Endothelial cell of umbilical vein (primary cell): ENCODE data around the gene NPHS1. TPM values are rescaled to one million over a fixed set of nuclear protein-coding genes. Genes with fewer than 3 reads are reported as not detected.

Source experiments
- BruUV-seq: library from RNA; stranded (reverse); fragments of 400-500 nt; replicated peaks from 2 replicates; lab custom pipeline; 2021; lab: Mats Ljungman, UMichigan
- CTCF ChIA-PET: fragments of 300-600, 350-600 bp; sonication (Branson Sonifier 250); formaldehyde crosslinking; loops from one replicate; lab custom pipeline; 2021; ENCODE audit warnings: antibody characterized with exemption, inconsistent platforms; lab: Charles Lee
- POLR2A ChIA-PET: fragments of 300-600, 350-600 bp; sonication (Branson Sonifier 250); formaldehyde crosslinking; loops from one replicate; lab custom pipeline; 2021; ENCODE audit warnings: antibody characterized with exemption, inconsistent platforms; lab: Charles Lee
- DNase-seq: peaks from one replicate; pipeline ENCODE4 v3.0.0-alpha.2; 2011; ENCODE audit warnings: low read depth, low spot score
- FAIRE-seq: peaks from 2 replicates; lab custom pipeline; 2011; peaks lifted over from hg19 to GRCh38; lab: Jason Lieb, UNC
- H2AFZ ChIP-seq: 2 replicates; pipeline ENCODE4 v1.6.0; 2012; ENCODE audit warnings: low read depth, low read length, control low read depth, inconsistent platforms
- H3K27ac ChIP-seq: 2 replicates; pipeline ENCODE4 v1.5.1; 2011; ENCODE audit warnings: low read depth, mild to moderate bottlenecking, control low read depth, low read length, moderate library complexity; ENCODE audit not compliant: insufficient read depth
- H3K27me3 ChIP-seq, 2 experiments: 2 replicates each; pipeline versions ENCODE4 v1.6.0 to v1.6.1; 2011; ENCODE audit warnings: low read length in 2 of 2, mixed read lengths in 1 of 2; ENCODE audit not compliant: control insufficient read depth in 2 of 2, insufficient read depth in 2 of 2
- H3K36me3 ChIP-seq, 2 experiments: 2 replicates in 1 of 2; 3 replicates in 1 of 2; pipeline ENCODE4 v1.5.1; 2011; ENCODE audit warnings: low read length in 2 of 2, mild to moderate bottlenecking in 1 of 2, moderate library complexity in 1 of 2; ENCODE audit not compliant: control insufficient read depth in 2 of 2, insufficient read depth in 2 of 2; ENCODE audit errors: extremely low read depth in 1 of 2
- H3K4me1 ChIP-seq: 3 replicates; pipeline ENCODE4 v1.5.1; 2011; ENCODE audit warnings: mild to moderate bottlenecking, low read length; ENCODE audit not compliant: control insufficient read depth, insufficient read depth; ENCODE audit errors: extremely low read depth
- H3K4me2 ChIP-seq: 2 replicates; pipeline ENCODE4 v1.6.1; 2011; ENCODE audit warnings: low read length, control low read depth, mixed read lengths; ENCODE audit not compliant: insufficient read depth
- H3K4me3 ChIP-seq, 3 experiments: fragments of 200-600 bp in 1 of 3; sonication (generic), shearing (Covaris generic) in 1 of 3; replicated peaks in 1 of 3; 2 replicates each; pipeline ENCODE4 v1.5.1; 2011 to 2016; ENCODE audit warnings: control low read depth in 3 of 3, low read length in 3 of 3, mild to moderate bottlenecking in 2 of 3, inconsistent platforms in 1 of 3, low read depth in 1 of 3, moderate library complexity in 1 of 3; ENCODE audit not compliant: insufficient read depth in 1 of 3
- H3K79me2 ChIP-seq: 2 replicates; pipeline ENCODE4 v1.6.0; 2012; ENCODE audit warnings: low read length, inconsistent platforms; ENCODE audit not compliant: control insufficient read depth, insufficient read depth
- H3K9ac ChIP-seq: replicated peaks from 2 replicates; pipeline ENCODE3; 2011; ENCODE audit warnings: low read length, control low read depth; ENCODE audit not compliant: insufficient read depth; ENCODE audit errors: extremely low read depth
- H3K9me1 ChIP-seq: replicated peaks from 3 replicates; pipeline ENCODE4 v1.6.0; 2011; ENCODE audit warnings: mild to moderate bottlenecking, low read length; ENCODE audit not compliant: control insufficient read depth, insufficient read depth; ENCODE audit errors: extremely low read depth
- H3K9me3 ChIP-seq: replicated peaks from 2 replicates; pipeline ENCODE4 v1.5.1; 2012; ENCODE audit warnings: low read length, inconsistent platforms; ENCODE audit not compliant: control insufficient read depth, insufficient read depth
- H4K20me1 ChIP-seq: replicated peaks from 2 replicates; pipeline ENCODE3; 2011; ENCODE audit warnings: mild to moderate bottlenecking, low read length; ENCODE audit not compliant: control insufficient read depth, insufficient read depth; ENCODE audit errors: extremely low read depth
- CTCF ChIP-seq, 2 donors: IDR thresholded peaks; 1 replicate in 1 of 2; 2 replicates in 1 of 2; pipeline ENCODE4 v1.5.1; 2011; ENCODE audit warnings: low read length in 2 of 2, mild to moderate bottlenecking in 2 of 2, moderate library complexity in 2 of 2, control low read depth in 1 of 2, inconsistent platforms in 1 of 2, low read depth in 1 of 2; ENCODE audit not compliant: insufficient read depth in 1 of 2; ENCODE audit errors: extremely low read depth in 1 of 2
- EZH2 ChIP-seq: IDR thresholded peaks from 2 replicates; pipeline ENCODE4 v1.6.1; 2012; ENCODE audit warnings: borderline replicate concordance, low read depth, mild to moderate bottlenecking, moderate library complexity, low read length, inconsistent platforms; ENCODE audit not compliant: severe bottlenecking
- FOS ChIP-seq: IDR thresholded peaks from 2 replicates; pipeline ENCODE4 v1.6.1; 2011; ENCODE audit warnings: mild to moderate bottlenecking, low read length, moderate library complexity, borderline replicate concordance; ENCODE audit not compliant: insufficient read depth
- GATA2 ChIP-seq: IDR thresholded peaks from 2 replicates; pipeline ENCODE4 v1.7.0; 2011; ENCODE audit warnings: low read depth, mild to moderate bottlenecking, moderate library complexity, mixed read lengths, low read length; ENCODE audit not compliant: insufficient read length, insufficient read depth
- JUN ChIP-seq: IDR thresholded peaks from 2 replicates; pipeline ENCODE4 v1.6.1; 2011; ENCODE audit warnings: borderline replicate concordance, low read depth; ENCODE audit not compliant: insufficient read length, insufficient read depth
- MAX ChIP-seq: IDR thresholded peaks from 2 replicates; pipeline ENCODE4 v1.6.1; 2011; ENCODE audit not compliant: insufficient read depth, insufficient read length
- MYC ChIP-seq: IDR thresholded peaks from one replicate; pipeline ENCODE4 v1.6.1; 2011; ENCODE audit warnings: mild to moderate bottlenecking, low read depth, low read length
- POLR2A ChIP-seq: IDR thresholded peaks from 2 replicates; pipeline ENCODE4 v1.6.1; 2012; ENCODE audit warnings: low read depth, mild to moderate bottlenecking, control low read depth, low read length
- POLR2AphosphoS5 ChIP-seq: IDR thresholded peaks from 2 replicates; pipeline ENCODE4 v1.6.1; 2012; ENCODE audit warnings: low read depth, mild to moderate bottlenecking, control low read depth, low read length, moderate library complexity; ENCODE audit not compliant: insufficient read depth
- dilution Hi-C: fragments of 300-500 bp; cut with MboI; formaldehyde crosslinking; loops from one replicate; pipeline ENCODE4 v1.15.0; 2019; ENCODE audit warnings: low sequenced_read_pairs; ENCODE audit not compliant: extremely low pct_ligation_motif_present
- intact Hi-C: fragments of 100-400 bp; cut with micrococcal nuclease; formaldehyde crosslinking; loops from one replicate; pipeline ENCODE4 v1.10.0; 2022
- polyA plus RNA-seq, 4 experiments: library from polyadenylated mRNA; depleted of rRNA in 3 of 4; stranded (reverse) in 3 of 4; unstranded in 1 of 4; fragments of >200 nt; gene quantifications; 2 replicates each; pipeline versions ENCODE4 v1.2.1 to v1.2.3, GENCODE V29; 2011 to 2012; ENCODE audit warnings: missing spikeins in 1 of 4
- total RNA-seq: library from RNA; stranded (reverse); gene quantifications from 2 replicates; pipeline ENCODE4 v1.2.3, GENCODE V29; 2021

The NPHS1 gene
- total and polyA plus RNA-seq, 2 donors (not counting 3 experiments of a cell fraction or from before 2014, with no cell fraction given): not detected

- no peaks in the 10 kb centered on the region for H3K9me1 ChIP-seq
- no peak overlapping the region for H2AFZ ChIP-seq
- dilution Hi-C loops: no loop called here
- no peak for FAIRE-seq
- BruUV-seq: no TSS peak
- no peaks in the 10 kb centered on the region for H4K20me1 ChIP-seq
- DNase-seq: no peak
- H3K4me3 ChIP-seq: no peak overlapping the region
- peaks cover 20 to 30% of the 10 kb centered on the region in 2 experiments for H3K27me3 ChIP-seq
- CTCF ChIA-PET: no interaction called here
- no peaks in the 10 kb centered on the region for H3K4me1 ChIP-seq
- TF ChIP-seq JUN (no peak), MYC (no peak), CTCF (IDR thresholded peaks at IDR 0.05; ENCODE audit: extremely low read depth in 1 of 2, insufficient read depth in 1 of 2, low read depth in 1 of 2, low read length in 2 of 2) (no peak), POLR2AphosphoS5 (no peak), FOS (no peak), EZH2 (no peak), POLR2A (no peak), GATA2 (no peak), MAX (no peak)
- H3K9ac ChIP-seq: no peak overlapping the region
- no peaks in the 10 kb centered on the region for H3K79me2 ChIP-seq
- POLR2A ChIA-PET: no interaction called here
- no peaks in the 10 kb centered on the region for H3K36me3 ChIP-seq
- H3K9me3 ChIP-seq: no peaks in the 10 kb centered on the region
- intact Hi-C loops: no loop called here
- H3K27ac ChIP-seq: no peak overlapping the region
- no peak overlapping the region for H3K4me2 ChIP-seq
Observed at GRCh38 chr19:35847911-35848310, 4.4 kb downstream of the NPHS1 start.
